CD4-positive, alpha-beta T cell (primary cell): Measurements from ENCODE around the gene ASTN1. TPM values are rescaled to one million over a fixed set of nuclear protein-coding genes. Genes with fewer than 3 reads are reported as not detected.

Source experiments
- ATAC-seq: fragments of 200-7000 bp; cut with Tn5 transposase; one replicate; pipeline ENCODE4 v1.10.0; 2022; ENCODE audit warnings: mild to moderate bottlenecking; ENCODE audit not compliant: poor library complexity
- CTCF ChIA-PET: fragments of 350-600 bp; sonication (Branson Sonifier 250); formaldehyde crosslinking; loops from one replicate; lab custom pipeline; 2021; ENCODE audit warnings: antibody characterized with exemption, inconsistent platforms; lab: Charles Lee
- POLR2A ChIA-PET: fragments of 350-600 bp; sonication (Branson Sonifier 250); formaldehyde crosslinking; loops from one replicate; lab custom pipeline; 2021; ENCODE audit warnings: antibody characterized with exemption, inconsistent platforms; lab: Charles Lee
- DNase-seq, 14 experiments: peaks; one replicate each; pipeline ENCODE4 v3.0.0-alpha.2; 2013 to 2020; ENCODE audit warnings: mixed read lengths in 2 of 14
- H3K27ac ChIP-seq, 2 donors: one replicate each; pipeline versions ENCODE4 v1.5.1 to v1.7.0; 2013; ENCODE audit warnings: low read length in 2 of 2, low read depth in 1 of 2, mild to moderate bottlenecking in 1 of 2
- H3K27me3 ChIP-seq, 2 experiments: 1 replicate in 1 of 2; 2 replicates in 1 of 2; pipeline versions ENCODE4 v1.6.1 to v1.7.0; 2013; ENCODE audit warnings: low read length in 2 of 2, control low read depth in 1 of 2, mild to moderate bottlenecking in 1 of 2, moderate library complexity in 1 of 2; ENCODE audit not compliant: insufficient read depth in 2 of 2, control insufficient read depth in 1 of 2
- H3K36me3 ChIP-seq: one replicate; pipeline ENCODE4 v1.6.1; 2013; ENCODE audit warnings: low read length, control low read depth; ENCODE audit not compliant: insufficient read depth
- H3K4me1 ChIP-seq: one replicate; pipeline ENCODE4 v1.6.1; 2013; ENCODE audit warnings: low read length, control low read depth; ENCODE audit not compliant: insufficient read depth
- H3K4me3 ChIP-seq: one replicate; pipeline ENCODE4 v1.5.1; 2013; ENCODE audit warnings: mild to moderate bottlenecking, low read length, moderate library complexity
- H3K9me3 ChIP-seq, 2 experiments: 1 replicate in 1 of 2; 2 replicates in 1 of 2; pipeline versions ENCODE4 v1.6.1 to v1.7.0; 2013; ENCODE audit warnings: low read length in 2 of 2, mild to moderate bottlenecking in 2 of 2, control low read depth in 1 of 2, moderate library complexity in 1 of 2; ENCODE audit not compliant: control insufficient read depth in 1 of 2, insufficient read depth in 1 of 2
- H3K27ac Mint-ChIP-seq: one replicate; pipeline ENCODE4 v1.8.0; 2020; ENCODE audit warnings: mixed read lengths
- H3K27me3 Mint-ChIP-seq: one replicate; pipeline ENCODE4 v1.8.0; 2021; ENCODE audit warnings: mixed read lengths
- H3K36me3 Mint-ChIP-seq: one replicate; pipeline ENCODE4 v1.8.0; 2021; ENCODE audit warnings: low read depth, mixed read lengths
- H3K4me1 Mint-ChIP-seq: one replicate; pipeline ENCODE4 v1.8.0; 2021; ENCODE audit warnings: low read depth, mixed read lengths
- H3K4me3 Mint-ChIP-seq: one replicate; pipeline ENCODE4 v1.8.0; 2020; ENCODE audit warnings: mild to moderate bottlenecking, mixed read lengths
- H3K9me3 Mint-ChIP-seq: one replicate; pipeline ENCODE4 v1.8.0; 2020; ENCODE audit warnings: mixed read lengths
- intact Hi-C, 2 experiments: fragments of 100-400 bp; cut with DNase I in 1 of 2; cut with micrococcal nuclease in 1 of 2; formaldehyde crosslinking; loops; one replicate each; pipeline versions ENCODE4 v1.15.1 to v1.9.0; 2023 to 2025; cut with DNase I, micrococcal nuclease
- total RNA-seq, 174 experiments: library from RNA in 2 of 174; stranded (reverse) in 2 of 174; gene quantifications; one replicate each; pipeline ENCODE4 v1.2.3 and lab custom pipeline; 2021 to 2026
- TF ChIP-seq, protein P1 (sequence below): fragments of 200-600 bp; IDR thresholded peaks from one replicate; pipeline ENCODE4 v1.8.0; 2022; ENCODE audit warnings: antibody characterized with exemption, mild to moderate bottlenecking

The ASTN1 gene
- total RNA-seq, 2 experiments from 2014 or later = not detected

- intact Hi-C loops = no loop called here
- DNase-seq = peak in 2 of 14 experiments; percentile 8 to 9
- H3K36me3 Mint-ChIP-seq = no peaks in the 10 kb centered on the region
- H3K4me3 Mint-ChIP-seq = no peak overlapping the region
- no peak overlapping the region for H3K27ac Mint-ChIP-seq
- Histone ChIP-seq H3K4me3 (no peak overlapping the region), H3K27ac (no peak overlapping the region), H3K9me3 (peaks cover 0 to 9% of the 10 kb centered on the region in 2 experiments), H3K4me1 (peaks cover 8% of the 10 kb centered on the region), H3K36me3 (no peaks in the 10 kb centered on the region), H3K27me3 (peaks cover 5 to 8% of the 10 kb centered on the region in 2 experiments)
- H3K9me3 Mint-ChIP-seq = peaks cover 4% of the 10 kb centered on the region
- H3K4me1 Mint-ChIP-seq = no peaks in the 10 kb centered on the region
- ATAC-seq = no peak
- ChIA-PET CTCF (no interaction called here), POLR2A (no interaction called here)
- TF ChIP-seq, protein P1, sequence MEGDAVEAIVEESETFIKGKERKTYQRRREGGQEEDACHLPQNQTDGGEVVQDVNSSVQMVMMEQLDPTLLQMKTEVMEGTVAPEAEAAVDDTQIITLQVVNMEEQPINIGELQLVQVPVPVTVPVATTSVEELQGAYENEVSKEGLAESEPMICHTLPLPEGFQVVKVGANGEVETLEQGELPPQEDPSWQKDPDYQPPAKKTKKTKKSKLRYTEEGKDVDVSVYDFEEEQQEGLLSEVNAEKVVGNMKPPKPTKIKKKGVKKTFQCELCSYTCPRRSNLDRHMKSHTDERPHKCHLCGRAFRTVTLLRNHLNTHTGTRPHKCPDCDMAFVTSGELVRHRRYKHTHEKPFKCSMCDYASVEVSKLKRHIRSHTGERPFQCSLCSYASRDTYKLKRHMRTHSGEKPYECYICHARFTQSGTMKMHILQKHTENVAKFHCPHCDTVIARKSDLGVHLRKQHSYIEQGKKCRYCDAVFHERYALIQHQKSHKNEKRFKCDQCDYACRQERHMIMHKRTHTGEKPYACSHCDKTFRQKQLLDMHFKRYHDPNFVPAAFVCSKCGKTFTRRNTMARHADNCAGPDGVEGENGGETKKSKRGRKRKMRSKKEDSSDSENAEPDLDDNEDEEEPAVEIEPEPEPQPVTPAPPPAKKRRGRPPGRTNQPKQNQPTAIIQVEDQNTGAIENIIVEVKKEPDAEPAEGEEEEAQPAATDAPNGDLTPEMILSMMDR = no peak
- peaks cover 50% of the 10 kb centered on the region for H3K27me3 Mint-ChIP-seq
Observed at GRCh38 chr1:177181631-177182291, 17.2 kb upstream of the ASTN1 start.

- ChIA-PET CTCF (no interaction called here), POLR2A (no interaction called here)
- Histone ChIP-seq H3K27ac (no peak overlapping the region), H3K27me3 (peaks cover 5 to 8% of the 10 kb centered on the region in 2 experiments), H3K4me1 (peaks cover 8% of the 10 kb centered on the region), H3K9me3 (peaks cover 0 to 9% of the 10 kb centered on the region in 2 experiments), H3K36me3 (no peaks in the 10 kb centered on the region), H3K4me3 (no peak overlapping the region)
- Mint-ChIP-seq H3K27me3 (peaks cover 45% of the 10 kb centered on the region), H3K4me1 (no peaks in the 10 kb centered on the region), H3K4me3 (no peak overlapping the region), H3K9me3 (peaks cover 2% of the 10 kb centered on the region), H3K27ac (no peak overlapping the region), H3K36me3 (no peaks in the 10 kb centered on the region)
- TF ChIP-seq, protein P1 = no peak
- no peak for ATAC-seq
- no peak for DNase-seq
- intact Hi-C loops = no loop called here
Observed at GRCh38 chr1:177181280-177181630, 16.7 kb upstream of the ASTN1 start.

DNA sequence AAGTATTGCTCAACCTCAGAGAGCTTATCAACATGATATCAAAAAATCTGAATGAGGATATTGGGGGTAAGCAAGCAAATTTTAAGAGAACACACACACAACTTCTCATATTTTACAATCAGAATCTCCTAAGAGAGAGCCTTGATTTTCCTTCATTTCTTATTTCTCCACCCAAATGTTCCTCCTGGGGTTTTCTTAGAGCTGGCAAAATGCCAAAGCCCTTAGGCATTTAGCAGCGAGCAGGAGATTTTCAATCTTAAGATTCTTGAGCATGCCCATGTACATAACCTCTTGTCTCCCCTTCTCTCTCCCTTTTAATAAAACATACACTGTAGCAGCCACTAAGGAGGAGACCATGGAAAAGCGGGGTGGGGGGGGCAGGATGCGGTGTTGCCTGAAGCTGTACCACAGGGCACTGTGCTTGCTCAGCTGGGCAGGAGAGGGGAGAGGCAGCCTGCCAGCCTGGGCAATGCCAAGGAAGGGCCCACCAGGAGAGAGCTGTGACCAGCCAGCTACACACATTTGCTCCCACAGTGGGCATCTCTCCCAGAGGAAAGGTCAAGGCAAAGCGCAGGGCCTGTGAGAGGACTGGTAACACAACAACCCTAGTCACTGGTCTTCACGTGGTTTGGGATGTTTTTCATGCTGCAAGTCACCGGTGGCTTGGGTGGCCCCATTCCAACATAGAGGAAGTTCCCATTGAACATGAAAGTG is 10.6 kb upstream of the ASTN1 start:
- no peaks in the 10 kb centered on the region for H3K36me3 ChIP-seq
- H3K9me3 Mint-ChIP-seq = no peaks in the 10 kb centered on the region
- peaks cover 17% of the 10 kb centered on the region for H3K27me3 Mint-ChIP-seq
- CTCF ChIA-PET = no interaction called here
- no peaks in the 10 kb centered on the region for H3K4me1 ChIP-seq
- H3K27ac ChIP-seq = no peak overlapping the region
- DNase-seq = no peak
- H3K4me3 ChIP-seq = no peak overlapping the region
- intact Hi-C loops = no loop called here
- peaks cover 23 to 31% of the 10 kb centered on the region in 2 experiments for H3K27me3 ChIP-seq
- H3K4me1 Mint-ChIP-seq = no peaks in the 10 kb centered on the region
- TF ChIP-seq, protein P1 = no peak
- H3K9me3 ChIP-seq = peaks cover 0 to 14% of the 10 kb centered on the region in 2 experiments
- no peak for ATAC-seq
- H3K36me3 Mint-ChIP-seq = no peaks in the 10 kb centered on the region
- no peak overlapping the region for H3K4me3 Mint-ChIP-seq
- no peak overlapping the region for H3K27ac Mint-ChIP-seq
- POLR2A ChIA-PET = no interaction called here
